GM13977 (cell line): ENCODE measurements around the gene GNB1L.

Source experiments
- DNase-seq: peaks from one replicate; pipeline ENCODE4 v3.0.0; 2012; ENCODE audit warnings: low spot score
- in situ Hi-C: fragments of 300-500 bp; cut with MboI; formaldehyde crosslinking; loops from one replicate; pipeline ENCODE4 v1.12.0; 2022; ENCODE audit warnings: low sequenced_read_pairs, low pct_unique_long_range_greater_than_20kb, mixed read lengths, inconsistent platforms; ENCODE audit not compliant: unreplicated experiment
- TF ChIP-seq, protein P1 (sequence below): IDR thresholded peaks from 2 replicates; pipeline ENCODE4 v1.5.1; 2012; ENCODE audit warnings: mild to moderate bottlenecking, control low read depth; ENCODE audit not compliant: insufficient read depth; ENCODE audit errors: extremely low read depth, missing control alignments

Gene GNB1L

DNA sequence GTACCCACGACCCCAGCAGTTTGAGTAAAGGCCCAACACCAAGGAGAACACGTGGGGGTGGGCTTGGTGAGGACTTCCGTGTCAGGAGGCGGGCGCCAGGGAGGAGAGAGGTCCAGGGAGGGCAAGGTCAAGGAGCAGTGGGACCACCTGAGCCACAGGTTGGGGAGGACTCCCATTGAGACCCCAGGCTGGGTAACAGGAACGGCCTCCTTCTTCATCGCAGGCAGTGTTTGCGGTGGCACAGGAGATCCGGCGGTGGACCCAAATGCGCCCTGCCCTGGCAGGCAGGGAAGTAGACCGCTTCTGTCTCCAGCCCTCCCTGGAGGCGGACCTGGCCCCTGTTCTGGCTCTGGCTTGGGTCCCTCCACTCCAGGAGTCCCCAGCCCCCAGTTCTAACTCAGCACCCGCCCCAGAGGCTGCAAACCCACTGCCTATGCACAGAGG lies 100.0 kb downstream of the GNB1L start:
- DNase-seq: no peak
- in situ Hi-C loops: no loop called here
- TF ChIP-seq, protein P1, sequence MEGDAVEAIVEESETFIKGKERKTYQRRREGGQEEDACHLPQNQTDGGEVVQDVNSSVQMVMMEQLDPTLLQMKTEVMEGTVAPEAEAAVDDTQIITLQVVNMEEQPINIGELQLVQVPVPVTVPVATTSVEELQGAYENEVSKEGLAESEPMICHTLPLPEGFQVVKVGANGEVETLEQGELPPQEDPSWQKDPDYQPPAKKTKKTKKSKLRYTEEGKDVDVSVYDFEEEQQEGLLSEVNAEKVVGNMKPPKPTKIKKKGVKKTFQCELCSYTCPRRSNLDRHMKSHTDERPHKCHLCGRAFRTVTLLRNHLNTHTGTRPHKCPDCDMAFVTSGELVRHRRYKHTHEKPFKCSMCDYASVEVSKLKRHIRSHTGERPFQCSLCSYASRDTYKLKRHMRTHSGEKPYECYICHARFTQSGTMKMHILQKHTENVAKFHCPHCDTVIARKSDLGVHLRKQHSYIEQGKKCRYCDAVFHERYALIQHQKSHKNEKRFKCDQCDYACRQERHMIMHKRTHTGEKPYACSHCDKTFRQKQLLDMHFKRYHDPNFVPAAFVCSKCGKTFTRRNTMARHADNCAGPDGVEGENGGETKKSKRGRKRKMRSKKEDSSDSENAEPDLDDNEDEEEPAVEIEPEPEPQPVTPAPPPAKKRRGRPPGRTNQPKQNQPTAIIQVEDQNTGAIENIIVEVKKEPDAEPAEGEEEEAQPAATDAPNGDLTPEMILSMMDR: no peak

DNA sequence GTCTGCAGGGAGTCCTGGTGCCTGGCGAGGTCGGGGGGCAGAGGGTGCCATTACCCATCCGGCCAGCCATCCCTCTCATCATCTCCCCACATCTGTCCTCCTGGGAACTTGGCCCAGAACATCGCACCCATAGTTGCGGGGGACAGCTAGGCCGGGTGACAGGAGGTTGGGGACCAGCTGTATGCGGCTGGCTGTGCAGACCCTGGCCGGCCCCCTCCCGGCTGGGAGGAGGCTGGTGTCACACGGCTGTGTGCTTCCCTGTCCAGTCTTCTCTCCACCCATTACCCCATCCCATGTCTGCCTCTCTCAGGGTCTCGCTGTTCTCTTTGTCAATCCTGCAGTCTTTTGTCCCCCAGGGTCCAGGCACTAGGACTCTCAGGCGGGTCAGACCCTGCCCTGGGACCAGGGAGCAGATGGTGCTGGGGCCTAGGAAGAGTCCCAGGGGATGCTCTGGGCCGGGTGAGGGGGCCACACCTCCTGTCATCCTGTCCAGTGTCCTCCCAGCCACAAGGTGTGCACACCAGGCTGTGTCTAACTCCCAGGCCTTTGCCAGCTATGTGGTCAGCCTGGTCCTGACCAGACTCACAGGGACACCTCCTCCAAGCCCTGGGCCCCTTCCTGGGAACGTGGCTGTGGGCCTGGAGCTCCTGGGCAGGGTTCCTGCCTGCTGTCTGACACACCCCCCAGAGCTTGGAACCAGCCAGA lies 100.5 kb downstream of the GNB1L start:
- TF ChIP-seq, protein P1: no peak
- in situ Hi-C loops: no loop called here
- DNase-seq: no peak

DNA sequence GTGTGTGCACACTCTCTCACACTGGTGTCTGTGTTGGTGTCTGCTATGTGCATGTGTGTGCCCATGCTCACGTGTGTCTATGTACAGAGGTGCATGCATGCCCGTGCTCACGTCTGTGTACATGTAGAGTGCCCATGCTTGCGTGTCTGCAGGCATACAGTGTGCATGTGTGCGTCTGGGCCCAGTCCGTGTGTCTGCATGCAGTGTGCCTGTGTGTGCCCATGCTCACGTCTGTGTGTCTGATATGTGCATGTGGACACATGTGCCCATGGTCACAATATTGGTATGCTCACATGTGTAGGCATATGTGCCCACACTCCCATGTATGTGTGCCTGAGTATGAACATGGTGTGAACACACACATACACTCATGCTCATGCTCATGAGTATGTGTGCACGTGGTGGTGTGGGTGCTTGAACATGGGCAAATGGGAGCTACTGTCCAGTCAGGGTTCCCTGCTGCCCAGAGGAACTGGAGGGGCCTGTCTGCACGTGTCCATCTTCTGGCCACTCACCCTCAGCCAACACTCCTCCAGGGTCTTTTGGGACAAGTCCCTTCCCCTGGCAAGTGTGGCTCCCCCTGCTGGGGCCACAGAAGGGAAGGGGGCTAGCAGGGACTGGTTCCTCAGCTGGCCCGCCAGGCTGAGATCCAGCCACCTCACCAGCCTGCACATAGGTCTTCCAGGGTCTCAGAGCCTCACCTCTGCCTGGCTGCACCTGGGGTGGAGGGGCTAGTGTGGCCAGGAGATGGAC lies 101.4 kb downstream of the GNB1L start:
- in situ Hi-C loops: no loop called here
- TF ChIP-seq, protein P1: no peak
- no peak for DNase-seq

DNA sequence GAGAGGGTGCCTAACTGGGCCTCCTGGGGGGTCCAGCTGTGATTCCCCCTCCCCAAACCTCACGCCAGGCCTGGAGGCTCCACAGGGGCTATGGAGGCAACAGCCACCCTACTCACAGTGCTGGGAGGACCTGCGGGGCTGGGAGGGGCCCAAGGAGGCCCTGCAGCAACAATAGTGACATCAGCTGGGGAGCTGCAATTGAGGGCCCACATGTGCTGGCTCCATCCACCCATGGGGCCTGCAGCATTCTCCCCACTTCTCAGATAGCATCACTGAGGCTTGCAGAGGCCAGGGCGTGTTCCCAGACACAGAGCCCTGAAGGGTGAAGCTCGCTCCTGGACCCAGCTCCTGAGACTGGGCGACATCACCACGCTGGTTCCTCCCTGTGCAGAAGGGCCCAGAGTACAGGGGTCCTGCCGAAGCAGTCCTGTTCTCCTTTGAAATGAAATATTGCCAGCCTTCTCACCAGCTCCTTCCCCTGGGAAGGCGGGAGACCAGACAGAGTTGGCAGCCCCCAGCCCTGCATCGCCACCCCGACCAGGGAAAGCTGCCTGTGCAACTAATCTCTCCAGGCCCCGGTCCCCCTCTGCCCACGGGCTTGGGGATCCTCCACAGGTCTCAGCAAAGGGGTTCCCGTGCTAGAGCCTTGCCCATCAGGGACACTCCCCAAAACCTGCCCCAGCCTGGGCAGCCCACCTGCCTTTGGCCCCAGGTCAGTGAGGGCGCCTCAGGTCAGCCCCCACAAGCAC lies 103.0 kb downstream of the GNB1L start:
- DNase-seq: no peak
- in situ Hi-C loops: no loop called here
- TF ChIP-seq, protein P1: no peak

DNA sequence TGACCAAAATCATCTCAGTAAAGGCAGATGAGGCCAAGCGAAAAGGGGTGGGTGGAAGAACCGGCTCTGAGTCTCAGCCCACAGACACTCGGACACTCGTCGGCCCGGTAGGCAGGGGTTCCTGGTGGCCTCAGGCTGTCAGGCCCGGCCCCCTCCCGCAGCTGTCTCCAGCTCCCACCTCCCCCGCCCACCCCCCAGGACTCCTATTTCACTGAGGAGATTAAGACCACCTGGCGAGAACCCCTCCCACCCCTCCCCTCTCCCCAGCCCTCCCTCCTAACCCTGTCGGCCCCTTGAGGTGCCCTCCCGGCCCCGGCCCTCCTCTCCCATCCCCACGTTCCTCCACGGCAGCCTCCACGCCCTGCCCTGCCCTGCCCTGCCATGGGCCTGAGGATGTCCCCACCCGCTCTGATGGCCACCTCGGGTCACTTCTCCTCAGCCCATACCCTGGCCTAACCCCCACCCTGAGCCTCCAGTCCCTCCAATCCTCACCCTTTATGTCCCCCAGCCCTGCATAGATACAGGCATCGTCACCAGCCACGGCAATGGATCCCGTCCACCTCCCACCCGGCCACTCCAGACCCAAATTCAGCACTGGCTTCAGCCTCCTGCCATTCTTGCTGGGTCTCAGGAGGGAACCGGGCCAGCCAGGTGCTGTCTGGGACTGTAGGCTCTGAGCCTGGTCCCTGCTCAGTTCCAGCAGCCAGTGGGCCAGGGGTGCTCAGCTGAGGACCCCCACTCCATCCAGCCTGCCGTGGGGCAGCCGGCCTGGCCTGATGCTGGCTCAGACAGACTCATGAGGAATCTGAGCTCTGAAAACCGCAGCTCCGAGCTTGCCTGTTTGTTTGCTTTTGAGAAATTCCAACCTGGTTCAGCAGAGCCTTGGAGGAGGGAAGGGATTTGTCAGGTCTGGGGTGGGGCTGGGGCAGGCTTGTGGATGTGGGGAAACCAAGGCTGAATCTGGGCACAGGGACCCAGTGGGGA lies 103.9 kb downstream of the GNB1L start:
- TF ChIP-seq, protein P1: no peak
- DNase-seq: no peak

More for the DNA sequence above, 103.9 kb downstream of the GNB1L start:
- in situ Hi-C loops: no loop called here
